ENCODE data around the gene BICC1. TPM values are rescaled to one million over a fixed set of nuclear protein-coding genes. Genes with fewer than 3 reads are reported as not detected.

The BICC1 gene
- total RNA-seq, 1 experiment from 2014 or later: 0.67 TPM

GRCh38 chr10:58647376-58648112 is 134.9 kb downstream of the BICC1 start:
- BruUV-seq (replicated peaks): no TSS peak

GRCh38 chr10:58648131-58648530 is 135.5 kb downstream of the BICC1 start:
- in situ Hi-C loops (cut with HindIII; ENCODE audit: low pct_unique_long_range_greater_than_20kb, low sequenced_read_pairs): no loop called here
- Histone ChIP-seq H3K36me3 (ENCODE audit: control insufficient read depth, insufficient read depth, low read length) (no peaks in the 10 kb centered on the region), H3K27ac (ENCODE audit: low read length) (no peak overlapping the region), H3K9me3 (ENCODE audit: control insufficient read depth, insufficient read depth, low read depth, low read length) (no peaks in the 10 kb centered on the region), H3K4me3 (ENCODE audit: low read depth in 2 of 2, low read length in 2 of 2) (no peak overlapping the region), H3K4me1 (ENCODE audit: control insufficient read depth, insufficient read depth, low read length) (no peaks in the 10 kb centered on the region), H3K27me3 (ENCODE audit: control insufficient read depth, insufficient read depth, low read length) (0 out of 2 replicates have a peak, but pooled peaks cover 3% of the 10 kb centered on the region)
- BruUV-seq (replicated peaks): no TSS peak
- no peak for DNase-seq (ENCODE audit: low read depth, low spot score)
- intact Hi-C loops (cut with micrococcal nuclease; ENCODE audit: unreplicated experiment): no loop called here
- ChIA-PET CTCF (no interaction called here), POLR2A (no interaction called here)
- TF ChIP-seq SIN3A (IDR thresholded peaks at IDR 0.05; ENCODE audit: borderline replicate concordance, insufficient read depth, low read depth, low read length): no peak
- no peak for TF ChIP-seq REST (IDR thresholded peaks at IDR 0.05; ENCODE audit: insufficient read depth in 1 of 2, low read depth in 2 of 2, low read length in 1 of 2)
- TF ChIP-seq CTCF (IDR thresholded peaks at IDR 0.05): no peak
- no peak for TF ChIP-seq TCF7L2 (IDR thresholded peaks at IDR 0.05; ENCODE audit: low read depth, low read length)
- no peak for TF ChIP-seq POLR2AphosphoS5 (IDR thresholded peaks at IDR 0.05; ENCODE audit: low read depth, low read length)
- ATAC-seq: no peak

More at GRCh38 chr10:58647376-58648112, 134.9 kb downstream of the BICC1 start:
- Histone ChIP-seq H3K27me3 (ENCODE audit: control insufficient read depth, insufficient read depth, low read length) (0 out of 2 replicates have a peak, but pooled peaks cover 3% of the 10 kb centered on the region), H3K4me3 (ENCODE audit: low read depth in 2 of 2, low read length in 2 of 2) (no peak overlapping the region), H3K27ac (ENCODE audit: low read length) (no peak overlapping the region), H3K9me3 (ENCODE audit: control insufficient read depth, insufficient read depth, low read depth, low read length) (no peaks in the 10 kb centered on the region), H3K4me1 (ENCODE audit: control insufficient read depth, insufficient read depth, low read length) (no peaks in the 10 kb centered on the region), H3K36me3 (ENCODE audit: control insufficient read depth, insufficient read depth, low read length) (no peaks in the 10 kb centered on the region)
- in situ Hi-C loops (cut with HindIII; ENCODE audit: low pct_unique_long_range_greater_than_20kb, low sequenced_read_pairs): no loop called here
- TF ChIP-seq POLR2AphosphoS5 (IDR thresholded peaks at IDR 0.05; ENCODE audit: low read depth, low read length) (no peak), SIN3A (IDR thresholded peaks at IDR 0.05; ENCODE audit: borderline replicate concordance, insufficient read depth, low read depth, low read length) (no peak), REST (IDR thresholded peaks at IDR 0.05; ENCODE audit: insufficient read depth in 1 of 2, low read depth in 2 of 2, low read length in 1 of 2) (no peak), TCF7L2 (IDR thresholded peaks at IDR 0.05; ENCODE audit: low read depth, low read length) (no peak), CTCF (IDR thresholded peaks at IDR 0.05) (no peak)
- intact Hi-C loops (cut with micrococcal nuclease; ENCODE audit: unreplicated experiment): no loop called here
- no peak for DNase-seq (ENCODE audit: low read depth, low spot score)
- ATAC-seq: no peak
- ChIA-PET POLR2A (interaction anchor here (0.6 kb wide), 1 partner anchor 106 kb away, joined by 3 read pairs; no protein-coding TSS in a partner anchor), CTCF (no interaction called here)
